Suprapubic skin (tissue), 4 donors: ENCODE measurements around the gene FEZF1. TPM values are rescaled to one million over a fixed set of nuclear protein-coding genes. Genes with fewer than 3 reads are reported as not detected.

Experiments used
- DNase-seq, 2 donors: peaks; one replicate each; pipeline ENCODE4 v3.0.0-alpha.2; 2019; ENCODE audit warnings: low spot score in 2 of 2
- H3K27ac ChIP-seq: fragments of 200-600 bp; sonication (generic); one replicate; pipeline ENCODE4 v1.5.1; 2019
- H3K27me3 ChIP-seq: fragments of 200-600 bp; sonication (generic); one replicate; pipeline ENCODE4 v1.5.1; 2019
- H3K36me3 ChIP-seq: fragments of 200-600 bp; sonication (generic); one replicate; pipeline ENCODE4 v1.5.1; 2019
- H3K4me1 ChIP-seq: fragments of 200-600 bp; sonication (generic); one replicate; pipeline ENCODE4 v1.5.1; 2019
- H3K4me3 ChIP-seq: fragments of 200-600 bp; sonication (generic); one replicate; pipeline ENCODE4 v1.5.1; 2019; ENCODE audit warnings: mild to moderate bottlenecking
- H3K9me3 ChIP-seq: fragments of 200-600 bp; sonication (generic); one replicate; pipeline ENCODE4 v1.5.1; 2019
- CTCF ChIP-seq, 2 donors: fragments of 200-600 bp in 1 of 2; fragments of 450-650 bp in 1 of 2; sonication (generic) in 1 of 2; IDR thresholded peaks; one replicate each; pipeline ENCODE4 v1.5.1; 2016 to 2019; ENCODE audit warnings: antibody characterized with exemption in 2 of 2, mild to moderate bottlenecking in 1 of 2, moderate library complexity in 1 of 2
- EP300 ChIP-seq: sonication (generic); formaldehyde crosslinking; IDR thresholded peaks from one replicate; pipeline ENCODE4 v1.6.1; 2017; ENCODE audit warnings: antibody characterized with exemption
- POLR2A ChIP-seq, 2 donors: fragments of 450-650 bp; IDR thresholded peaks; one replicate each; pipeline ENCODE4 v1.6.1; 2017; ENCODE audit warnings: antibody characterized with exemption in 2 of 2, mild to moderate bottlenecking in 2 of 2, moderate library complexity in 2 of 2
- POLR2AphosphoS5 ChIP-seq, 3 donors: sonication (generic); formaldehyde crosslinking; IDR thresholded peaks; one replicate each; pipeline ENCODE4 v1.6.1; 2017; ENCODE audit warnings: antibody characterized with exemption in 3 of 3
- WGBS: methylation state at CpG from one replicate; pipeline ENCODE4 v1.1.5; 2018; 5-methylcytosine and 5-hydroxymethylcytosine counted together
- total RNA-seq, 4 donors: library from RNA; depleted of rRNA; stranded (reverse); fragments of >200 nt; gene quantifications; one replicate each; pipeline ENCODE4 v1.1.0, GENCODE V29; 2016

FEZF1 gene
- total RNA-seq, 4 donors from 2014 or later: not detected

- TF ChIP-seq POLR2A (IDR thresholded peaks at IDR 0.05): no peak
- no peak for TF ChIP-seq POLR2AphosphoS5 (IDR thresholded peaks at IDR 0.05)
- no peak for TF ChIP-seq EP300
- TF ChIP-seq CTCF (IDR thresholded peaks at IDR 0.05): no peak
- Histone ChIP-seq H3K36me3 (no peaks in the 10 kb centered on the region), H3K27ac (no peak overlapping the region), H3K4me1 (peaks cover 33% of the 10 kb centered on the region), H3K9me3 (no peaks in the 10 kb centered on the region), H3K27me3 (peaks cover 91% of the 10 kb centered on the region), H3K4me3 (no peak overlapping the region)
- WGBS: 13% methylated on average over 15 of the region's 32 CpGs
- no peak for DNase-seq
Observed at GRCh38 chr7:122299624-122300210, 4.8 kb downstream of the FEZF1 start.

- H3K4me3 ChIP-seq: no peak overlapping the region
- H3K36me3 ChIP-seq: no peaks in the 10 kb centered on the region
- H3K27me3 ChIP-seq: peaks cover 81% of the 10 kb centered on the region
- 54% methylated on average over 2 of the region's 2 CpGs for WGBS
- no peak for DNase-seq
- TF ChIP-seq EP300: no peak
- TF ChIP-seq POLR2AphosphoS5 (IDR thresholded peaks at IDR 0.05): no peak
- TF ChIP-seq POLR2A (IDR thresholded peaks at IDR 0.05): no peak
- TF ChIP-seq CTCF (IDR thresholded peaks at IDR 0.05): no peak
- H3K9me3 ChIP-seq: no peaks in the 10 kb centered on the region
- H3K4me1 ChIP-seq: peaks cover 22% of the 10 kb centered on the region
- H3K27ac ChIP-seq: no peak overlapping the region
Observed at GRCh38 chr7:122298618-122299017, 5.9 kb downstream of the FEZF1 start.

- 38% methylated on average over 2 of the region's 2 CpGs for WGBS
- Histone ChIP-seq H3K27me3 (peaks cover 79% of the 10 kb centered on the region), H3K9me3 (no peaks in the 10 kb centered on the region), H3K4me1 (peaks cover 20% of the 10 kb centered on the region), H3K27ac (no peak overlapping the region), H3K36me3 (no peaks in the 10 kb centered on the region), H3K4me3 (no peak overlapping the region)
- TF ChIP-seq CTCF (IDR thresholded peaks at IDR 0.05): no peak
- no peak for TF ChIP-seq EP300
- no peak for TF ChIP-seq POLR2AphosphoS5 (IDR thresholded peaks at IDR 0.05)
- no peak for TF ChIP-seq POLR2A (IDR thresholded peaks at IDR 0.05)
- DNase-seq: no peak
Observed at GRCh38 chr7:122298131-122298530, 6.4 kb downstream of the FEZF1 start.

- H3K27me3 ChIP-seq: peaks cover 23% of the 10 kb centered on the region
Observed at GRCh38 chr7:122291189-122291588, 13.4 kb downstream of the FEZF1 start.

GRCh38 chr7:122290476-122290875 lies 14.1 kb downstream of the FEZF1 start:
- H3K27me3 ChIP-seq: peaks cover 21% of the 10 kb centered on the region
- no peak overlapping the region for H3K27ac ChIP-seq
- H3K4me3 ChIP-seq: no peak overlapping the region
- no peaks in the 10 kb centered on the region for H3K36me3 ChIP-seq
- H3K4me1 ChIP-seq: no peaks in the 10 kb centered on the region
- H3K9me3 ChIP-seq: peaks cover 6% of the 10 kb centered on the region
- no peak for DNase-seq
- TF ChIP-seq POLR2AphosphoS5 (IDR thresholded peaks at IDR 0.05): no peak
- no peak for TF ChIP-seq CTCF (IDR thresholded peaks at IDR 0.05)
- no peak for TF ChIP-seq EP300
- TF ChIP-seq POLR2A (IDR thresholded peaks at IDR 0.05): no peak
- WGBS: 60% methylated on average over 1 of the region's 1 CpG

More at GRCh38 chr7:122291189-122291588, 13.4 kb downstream of the FEZF1 start:
- Histone ChIP-seq H3K4me1 (no peaks in the 10 kb centered on the region), H3K36me3 (no peaks in the 10 kb centered on the region), H3K27ac (no peak overlapping the region), H3K4me3 (no peak overlapping the region), H3K9me3 (peaks cover 6% of the 10 kb centered on the region)
- no peak for DNase-seq
- 86% methylated on average over 2 of the region's 2 CpGs for WGBS
- TF ChIP-seq CTCF (IDR thresholded peaks at IDR 0.05): no peak
- TF ChIP-seq POLR2A (IDR thresholded peaks at IDR 0.05): no peak
- no peak for TF ChIP-seq EP300
- no peak for TF ChIP-seq POLR2AphosphoS5 (IDR thresholded peaks at IDR 0.05)
